ENCODE measurements around the gene GSX1. TPM values are rescaled to one million over a fixed set of nuclear protein-coding genes. Genes with fewer than 3 reads are reported as not detected.

GSX1 gene
- total RNA-seq, 2 experiments from 2014 or later: not detected

DNA sequence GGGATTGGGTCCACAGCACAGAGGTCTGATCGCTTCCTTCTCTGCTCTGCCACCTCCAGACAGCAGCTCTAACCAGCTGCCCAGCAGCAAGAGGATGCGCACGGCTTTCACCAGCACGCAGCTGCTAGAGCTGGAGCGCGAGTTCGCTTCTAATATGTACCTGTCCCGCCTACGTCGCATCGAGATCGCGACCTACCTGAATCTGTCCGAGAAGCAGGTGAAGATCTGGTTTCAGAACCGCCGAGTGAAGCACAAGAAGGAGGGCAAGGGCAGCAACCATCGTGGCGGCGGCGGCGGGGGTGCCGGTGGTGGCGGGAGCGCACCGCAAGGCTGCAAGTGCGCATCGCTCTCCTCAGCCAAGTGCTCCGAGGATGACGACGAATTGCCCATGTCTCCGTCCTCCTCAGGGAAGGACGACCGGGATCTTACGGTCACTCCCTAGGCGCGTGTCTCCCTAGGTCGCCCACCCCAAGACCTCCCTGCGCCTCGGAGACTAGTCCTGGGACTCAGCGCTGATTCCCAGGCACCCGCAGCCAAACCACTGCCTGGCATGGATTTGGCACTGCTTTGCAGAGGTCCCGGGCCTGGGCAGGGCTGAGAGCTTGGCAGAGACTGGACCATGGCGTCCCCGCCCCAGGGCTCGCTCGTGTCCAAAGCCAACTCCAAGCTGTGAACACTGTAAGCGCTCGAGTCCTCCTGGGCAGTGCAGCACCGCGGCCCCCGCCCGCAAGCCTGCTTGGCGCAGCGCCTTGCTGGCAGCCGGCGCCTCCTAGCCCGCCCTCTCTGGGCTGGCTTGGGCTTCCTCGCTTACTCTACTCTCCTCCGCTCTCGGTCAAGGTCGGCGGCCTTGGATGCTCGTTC, 1.5 kb downstream of the GSX1 start:
- DNase-seq (no peak), ATAC-seq (ENCODE audit: poor library complexity) (no peak)
- peaks cover 46% of the 10 kb centered on the region for H3K4me1 Mint-ChIP-seq (ENCODE audit: low read depth)
- POLR2A ChIA-PET: no interaction called here
- CTCF ChIA-PET: no interaction called here
- Histone ChIP-seq H3K9me3 (ENCODE audit: control insufficient read depth in 1 of 2, insufficient read depth in 1 of 2, low read length in 2 of 2) (peaks cover 0 to 49% of the 10 kb centered on the region in 2 experiments), H3K36me3 (ENCODE audit: insufficient read depth, low read length) (no peaks in the 10 kb centered on the region), H3K4me3 (ENCODE audit: low read length) (no peak overlapping the region), H3K27me3 (ENCODE audit: control insufficient read depth in 1 of 2, insufficient read depth in 2 of 2, low read length in 2 of 2) (peaks cover 84 to 94% of the 10 kb centered on the region in 2 experiments), H3K4me1 (ENCODE audit: insufficient read depth, low read length) (peaks cover 48% of the 10 kb centered on the region), H3K27ac (ENCODE audit: low read depth in 1 of 2, low read length in 2 of 2) (no peak overlapping the region)
- TF ChIP-seq, protein P1, sequence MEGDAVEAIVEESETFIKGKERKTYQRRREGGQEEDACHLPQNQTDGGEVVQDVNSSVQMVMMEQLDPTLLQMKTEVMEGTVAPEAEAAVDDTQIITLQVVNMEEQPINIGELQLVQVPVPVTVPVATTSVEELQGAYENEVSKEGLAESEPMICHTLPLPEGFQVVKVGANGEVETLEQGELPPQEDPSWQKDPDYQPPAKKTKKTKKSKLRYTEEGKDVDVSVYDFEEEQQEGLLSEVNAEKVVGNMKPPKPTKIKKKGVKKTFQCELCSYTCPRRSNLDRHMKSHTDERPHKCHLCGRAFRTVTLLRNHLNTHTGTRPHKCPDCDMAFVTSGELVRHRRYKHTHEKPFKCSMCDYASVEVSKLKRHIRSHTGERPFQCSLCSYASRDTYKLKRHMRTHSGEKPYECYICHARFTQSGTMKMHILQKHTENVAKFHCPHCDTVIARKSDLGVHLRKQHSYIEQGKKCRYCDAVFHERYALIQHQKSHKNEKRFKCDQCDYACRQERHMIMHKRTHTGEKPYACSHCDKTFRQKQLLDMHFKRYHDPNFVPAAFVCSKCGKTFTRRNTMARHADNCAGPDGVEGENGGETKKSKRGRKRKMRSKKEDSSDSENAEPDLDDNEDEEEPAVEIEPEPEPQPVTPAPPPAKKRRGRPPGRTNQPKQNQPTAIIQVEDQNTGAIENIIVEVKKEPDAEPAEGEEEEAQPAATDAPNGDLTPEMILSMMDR (IDR thresholded peaks at IDR 0.05): no peak
- H3K36me3 Mint-ChIP-seq (ENCODE audit: low read depth): peaks cover 3% of the 10 kb centered on the region
- no peak overlapping the region for H3K27ac Mint-ChIP-seq
- peak overlapping the region; percentile 15 for H3K4me3 Mint-ChIP-seq
- H3K9me3 Mint-ChIP-seq: no peaks in the 10 kb centered on the region
- H3K27me3 Mint-ChIP-seq: peaks cover 85% of the 10 kb centered on the region
- intact Hi-C loops (cut with DNase I, micrococcal nuclease): loop anchor here in 1 of 2 experiments (5.0 kb wide), 1 partner anchor 171 kb away; the partner anchor contains the start of genes LNX2 and POLR1D

DNA sequence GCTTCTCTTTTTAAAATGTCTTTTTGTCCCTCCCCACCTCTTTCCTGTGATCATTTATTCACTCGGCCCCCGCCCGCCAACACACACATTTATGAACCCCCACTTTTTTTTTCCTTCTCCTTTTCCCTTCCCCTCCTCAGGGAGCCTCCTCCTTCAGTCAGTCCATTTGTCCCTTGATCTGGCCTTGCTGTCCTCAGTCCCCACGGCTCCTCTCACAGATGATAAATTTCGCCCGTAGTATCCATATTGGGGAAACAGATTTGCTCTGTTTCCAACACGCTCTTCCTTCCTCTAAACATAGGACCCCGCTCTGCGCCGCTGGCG, 2.0 kb downstream of the GSX1 start:
- Mint-ChIP-seq H3K9me3 (no peaks in the 10 kb centered on the region), H3K4me1 (ENCODE audit: low read depth) (peaks cover 40% of the 10 kb centered on the region), H3K4me3 (peak overlapping the region; percentile 60), H3K27ac (no peak overlapping the region), H3K36me3 (ENCODE audit: low read depth) (peaks cover under 1% of the 10 kb centered on the region), H3K27me3 (peaks cover 85% of the 10 kb centered on the region)
- ATAC-seq (ENCODE audit: poor library complexity): no peak
- Histone ChIP-seq H3K9me3 (ENCODE audit: control insufficient read depth in 1 of 2, insufficient read depth in 1 of 2, low read length in 2 of 2) (peaks cover 0 to 46% of the 10 kb centered on the region in 2 experiments), H3K27ac (ENCODE audit: low read depth in 1 of 2, low read length in 2 of 2) (no peak overlapping the region), H3K4me1 (ENCODE audit: insufficient read depth, low read length) (peaks cover 43% of the 10 kb centered on the region), H3K36me3 (ENCODE audit: insufficient read depth, low read length) (no peaks in the 10 kb centered on the region), H3K27me3 (ENCODE audit: control insufficient read depth in 1 of 2, insufficient read depth in 2 of 2, low read length in 2 of 2) (peaks cover 83 to 93% of the 10 kb centered on the region in 2 experiments), H3K4me3 (ENCODE audit: low read length) (no peak overlapping the region)
- CTCF ChIA-PET: no interaction called here
- POLR2A ChIA-PET: no interaction called here
- no peak for DNase-seq
- TF ChIP-seq, protein P1 (IDR thresholded peaks at IDR 0.05): no peak
- intact Hi-C loops (cut with DNase I, micrococcal nuclease): loop anchor here in 1 of 2 experiments (5.0 kb wide), 1 partner anchor 172 kb away; the partner anchor contains the start of genes LNX2 and POLR1D

DNA sequence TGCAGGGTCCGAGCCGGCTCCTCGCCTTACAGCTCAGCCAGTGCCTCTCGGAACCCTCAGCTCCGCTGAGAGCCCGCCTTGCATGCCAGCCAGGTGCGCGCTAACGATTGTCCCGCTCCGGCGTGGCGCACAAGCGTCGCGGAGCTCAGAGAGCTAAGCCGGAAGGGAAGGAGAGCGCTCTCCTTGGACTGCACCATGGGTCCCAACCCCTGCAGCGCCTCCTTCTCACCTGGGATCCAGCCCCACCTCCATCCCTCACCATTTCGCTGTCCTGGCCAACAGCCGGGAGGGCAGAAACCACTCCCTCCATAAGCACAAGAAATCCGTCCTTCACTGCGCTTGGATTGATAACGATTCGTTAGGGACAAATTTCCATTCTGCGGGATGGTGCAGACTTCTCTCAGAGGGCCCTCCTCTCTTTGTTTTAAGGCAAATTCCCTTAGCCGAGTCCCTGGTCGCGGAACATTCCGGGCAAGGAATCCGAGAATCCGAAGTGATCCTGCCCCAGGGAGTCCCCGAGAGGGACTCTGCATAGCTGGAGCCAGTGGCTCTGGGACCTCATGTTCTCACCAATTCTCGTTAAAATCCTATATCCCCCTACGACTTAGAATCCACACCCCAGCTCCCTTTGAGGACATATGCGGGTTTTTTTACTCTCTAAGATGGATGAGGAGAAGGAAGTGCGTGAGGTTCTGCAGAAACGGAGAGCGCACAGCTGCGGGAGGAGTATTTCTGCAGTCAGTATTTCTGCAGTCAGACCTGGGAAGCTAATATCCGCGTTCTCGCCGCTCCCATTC, 2.8 kb downstream of the GSX1 start:
- Mint-ChIP-seq H3K36me3 (ENCODE audit: low read depth) (no peaks in the 10 kb centered on the region), H3K4me3 (no peak overlapping the region), H3K27me3 (peaks cover 89% of the 10 kb centered on the region), H3K9me3 (no peaks in the 10 kb centered on the region), H3K27ac (no peak overlapping the region), H3K4me1 (ENCODE audit: low read depth) (peaks cover 37% of the 10 kb centered on the region)
- peaks cover 0 to 46% of the 10 kb centered on the region in 2 experiments for H3K9me3 ChIP-seq (ENCODE audit: control insufficient read depth in 1 of 2, insufficient read depth in 1 of 2, low read length in 2 of 2)
- no peak for ATAC-seq (ENCODE audit: poor library complexity)
- H3K4me3 ChIP-seq (ENCODE audit: low read length): no peak overlapping the region
- intact Hi-C loops (cut with DNase I, micrococcal nuclease): loop anchor here in 1 of 2 experiments (5.0 kb wide), 1 partner anchor 173 kb away; the partner anchor contains the start of genes LNX2 and POLR1D
- H3K27ac ChIP-seq (ENCODE audit: low read depth in 1 of 2, low read length in 2 of 2): no peak overlapping the region
- CTCF ChIA-PET: no interaction called here
- H3K36me3 ChIP-seq (ENCODE audit: insufficient read depth, low read length): no peaks in the 10 kb centered on the region
- POLR2A ChIA-PET: no interaction called here
- TF ChIP-seq, protein P1 (IDR thresholded peaks at IDR 0.05): no peak
- no peak for DNase-seq
- peaks cover 87 to 94% of the 10 kb centered on the region in 2 experiments for H3K27me3 ChIP-seq (ENCODE audit: control insufficient read depth in 1 of 2, insufficient read depth in 2 of 2, low read length in 2 of 2)
- peaks cover 36% of the 10 kb centered on the region for H3K4me1 ChIP-seq (ENCODE audit: insufficient read depth, low read length)
